Umbilical cord (tissue), 2 donors: ENCODE measurements around the gene ALOX12. TPM values are rescaled to one million over a fixed set of nuclear protein-coding genes. Genes with fewer than 3 reads are reported as not detected.

Experiments used
- DNase-seq: peaks from one replicate; pipeline ENCODE4 v3.0.0-alpha.2; 2015; ENCODE audit warnings: low spot score
- total RNA-seq: library from RNA; depleted of rRNA; stranded (reverse); fragments of >200 nt; gene quantifications from one replicate; pipeline ENCODE4 v1.2.3, GENCODE V29; 2014; ENCODE audit warnings: low replicate concordance; ENCODE audit not compliant: insufficient read depth

The ALOX12 gene
- total RNA-seq, 1 donor from 2014 or later, result not detected

DNA sequence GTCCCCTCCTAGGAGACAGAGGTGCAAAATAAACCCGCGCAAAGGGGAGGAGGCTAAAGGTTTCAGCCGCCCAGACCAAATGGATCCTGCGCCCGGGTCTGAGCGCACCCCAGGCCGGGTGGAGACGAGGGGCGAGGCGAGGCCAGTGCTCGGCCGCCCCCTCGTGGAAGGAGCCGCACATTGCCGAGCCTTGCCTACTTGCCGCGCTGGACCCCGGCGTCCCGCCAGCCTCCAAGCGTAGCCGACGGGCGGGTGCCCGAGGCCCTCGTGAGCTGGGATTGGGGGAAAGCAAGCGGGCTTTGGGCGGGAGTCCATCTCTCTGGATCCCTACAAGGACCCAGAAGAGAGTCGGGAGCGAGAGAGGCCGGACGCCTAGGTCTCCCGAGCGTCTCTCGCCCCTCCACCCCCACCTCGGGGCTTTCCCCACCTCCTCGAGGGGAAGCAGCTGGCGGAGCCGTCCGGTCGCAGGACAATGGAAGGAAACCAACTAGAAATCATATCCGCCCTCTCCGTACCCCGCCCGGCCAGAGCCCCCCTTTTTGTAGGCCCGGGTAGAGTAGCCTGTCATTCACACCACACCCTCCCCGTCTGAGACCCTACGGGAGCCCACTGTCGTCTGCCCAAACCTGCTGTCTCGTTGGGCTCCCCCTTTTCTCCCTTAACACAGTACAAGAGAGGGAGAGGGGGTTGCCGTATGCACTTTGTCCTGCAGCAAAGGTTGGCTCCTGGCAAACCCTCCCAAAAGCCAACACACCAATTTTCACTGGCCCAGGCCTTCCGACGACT is 26.3 kb downstream of the ALOX12 start:
- peak; percentile 72 for DNase-seq

DNA sequence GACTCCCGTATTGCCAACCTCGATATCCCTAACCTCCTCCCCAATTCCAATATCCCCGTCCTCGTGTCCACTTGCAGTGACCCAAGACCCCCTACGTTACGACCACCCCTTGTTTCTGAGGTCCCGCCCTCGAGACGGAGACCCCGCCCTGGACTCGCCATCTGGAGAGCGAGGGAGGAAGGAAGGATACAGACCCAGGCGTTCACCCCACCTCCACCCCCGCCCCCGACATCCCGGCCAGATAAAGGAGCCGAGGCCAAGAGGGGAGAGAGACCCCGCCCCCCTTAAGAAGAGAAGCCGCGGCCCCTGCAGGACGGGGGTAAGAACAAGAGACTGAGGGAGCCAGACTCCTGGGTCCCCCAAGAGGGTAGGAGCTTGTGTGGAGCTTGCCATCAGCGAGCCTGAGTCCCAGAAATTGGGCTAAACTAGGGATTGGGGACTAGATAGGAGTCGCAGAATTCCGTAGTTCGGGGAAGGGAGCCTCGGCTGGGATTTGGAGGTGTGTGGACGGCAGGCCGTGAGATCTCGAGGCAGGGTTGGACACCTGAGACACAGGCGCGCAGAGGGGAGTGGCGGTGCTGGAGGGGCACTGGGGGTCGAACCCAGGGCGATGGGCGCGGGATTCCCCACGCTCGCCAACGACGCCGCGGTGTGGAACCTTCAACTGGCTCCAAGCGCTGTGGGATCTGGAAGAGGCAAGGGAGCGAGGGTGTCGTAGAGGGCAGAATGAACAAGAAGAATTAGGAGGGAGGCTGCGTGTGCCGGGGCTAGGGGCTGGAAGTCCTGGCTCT is 27.1 kb downstream of the ALOX12 start, which contains the start of gene BCL6B:
BCL6B (plus strand) TSS at position 270 of the 791 bp plus-strand sequence. CDS start 622 bp downstream, outside the sequence.
- DNase-seq, result no peak

DNA sequence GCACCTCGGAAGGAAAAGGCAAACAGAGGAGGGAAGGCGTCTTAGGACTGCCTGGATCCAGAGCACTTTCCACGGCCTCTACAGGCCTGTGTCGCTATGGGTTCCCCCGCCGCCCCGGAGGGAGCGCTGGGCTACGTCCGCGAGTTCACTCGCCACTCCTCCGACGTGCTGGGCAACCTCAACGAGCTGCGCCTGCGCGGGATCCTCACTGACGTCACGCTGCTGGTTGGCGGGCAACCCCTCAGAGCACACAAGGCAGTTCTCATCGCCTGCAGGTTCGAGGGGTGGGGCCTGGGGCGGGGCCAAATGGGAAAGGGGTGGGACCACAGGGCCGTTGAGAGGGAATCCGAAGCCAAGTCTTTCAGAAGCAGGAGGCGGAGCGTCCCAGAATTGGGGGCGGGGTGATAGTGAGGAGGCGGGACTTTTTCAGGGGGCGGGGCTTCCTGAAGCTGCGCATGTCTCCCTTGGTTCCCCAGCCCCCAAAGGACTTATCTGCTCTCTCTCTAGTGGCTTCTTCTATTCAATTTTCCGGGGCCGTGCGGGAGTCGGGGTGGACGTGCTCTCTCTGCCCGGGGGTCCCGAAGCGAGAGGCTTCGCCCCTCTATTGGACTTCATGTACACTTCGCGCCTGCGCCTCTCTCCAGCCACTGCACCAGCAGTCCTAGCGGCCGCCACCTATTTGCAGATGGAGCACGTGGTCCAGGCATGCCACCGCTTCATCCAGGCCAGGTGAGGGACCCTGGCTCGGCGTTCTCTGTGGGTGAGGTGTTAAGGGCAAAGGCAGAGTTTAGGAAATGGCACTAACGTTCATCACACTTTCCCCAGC is 27.9 kb downstream of the ALOX12 start:
- DNase-seq, result peak; percentile 80

DNA sequence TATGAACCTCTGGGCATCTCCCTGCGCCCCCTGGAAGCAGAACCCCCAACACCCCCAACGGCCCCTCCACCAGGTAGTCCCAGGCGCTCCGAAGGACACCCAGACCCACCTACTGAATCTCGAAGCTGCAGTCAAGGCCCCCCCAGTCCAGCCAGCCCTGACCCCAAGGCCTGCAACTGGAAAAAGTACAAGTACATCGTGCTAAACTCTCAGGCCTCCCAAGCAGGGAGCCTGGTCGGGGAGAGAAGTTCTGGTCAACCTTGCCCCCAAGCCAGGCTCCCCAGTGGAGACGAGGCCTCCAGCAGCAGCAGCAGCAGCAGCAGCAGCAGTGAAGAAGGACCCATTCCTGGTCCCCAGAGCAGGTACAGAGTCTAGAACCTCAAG is 28.5 kb downstream of the ALOX12 start:
- DNase-seq, result no peak

DNA sequence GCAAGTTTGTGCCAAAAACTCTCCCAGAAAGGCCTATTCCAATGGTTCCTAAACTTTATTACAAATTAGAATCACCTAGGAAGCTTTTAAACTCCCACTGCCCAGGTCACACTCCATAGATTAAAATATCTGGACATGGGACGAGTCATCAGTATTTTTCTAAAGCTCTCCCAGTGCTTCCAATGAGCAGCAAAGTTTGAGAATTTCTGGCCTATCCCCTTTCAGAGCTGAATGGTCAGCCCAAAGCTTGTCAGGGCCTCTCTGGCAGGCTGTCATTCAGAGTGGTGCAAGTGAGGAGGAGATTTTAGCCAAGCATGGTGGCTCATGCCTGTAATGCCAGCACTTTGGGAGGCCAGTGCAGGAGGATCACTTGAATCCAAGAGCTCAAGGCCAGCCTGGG is 29.4 kb downstream of the ALOX12 start:
- no peak for DNase-seq

DNA sequence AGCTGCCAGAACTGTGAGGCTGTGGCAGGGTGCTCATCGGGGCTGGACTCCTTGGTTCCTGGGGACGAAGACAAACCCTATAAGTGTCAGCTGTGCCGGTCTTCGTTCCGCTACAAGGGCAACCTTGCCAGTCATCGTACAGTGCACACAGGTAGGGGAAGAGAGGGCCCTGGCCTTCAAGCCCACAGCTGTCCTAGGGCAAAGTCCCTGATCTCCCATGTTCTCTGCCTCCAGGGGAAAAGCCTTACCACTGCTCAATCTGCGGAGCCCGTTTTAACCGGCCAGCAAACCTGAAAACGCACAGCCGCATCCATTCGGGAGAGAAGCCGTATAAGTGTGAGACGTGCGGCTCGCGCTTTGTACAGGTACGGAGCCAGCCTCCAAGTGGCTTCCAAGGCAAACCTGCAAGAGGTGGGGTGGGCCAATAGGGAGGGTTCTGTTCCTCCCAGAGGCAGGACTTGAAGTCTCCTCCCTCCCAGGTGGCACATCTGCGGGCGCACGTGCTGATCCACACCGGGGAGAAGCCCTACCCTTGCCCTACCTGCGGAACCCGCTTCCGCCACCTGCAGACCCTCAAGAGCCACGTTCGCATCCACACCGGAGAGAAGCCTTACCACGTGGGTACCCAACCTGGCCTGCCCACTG is 30.7 kb downstream of the ALOX12 start:
- DNase-seq, result no peak

DNA sequence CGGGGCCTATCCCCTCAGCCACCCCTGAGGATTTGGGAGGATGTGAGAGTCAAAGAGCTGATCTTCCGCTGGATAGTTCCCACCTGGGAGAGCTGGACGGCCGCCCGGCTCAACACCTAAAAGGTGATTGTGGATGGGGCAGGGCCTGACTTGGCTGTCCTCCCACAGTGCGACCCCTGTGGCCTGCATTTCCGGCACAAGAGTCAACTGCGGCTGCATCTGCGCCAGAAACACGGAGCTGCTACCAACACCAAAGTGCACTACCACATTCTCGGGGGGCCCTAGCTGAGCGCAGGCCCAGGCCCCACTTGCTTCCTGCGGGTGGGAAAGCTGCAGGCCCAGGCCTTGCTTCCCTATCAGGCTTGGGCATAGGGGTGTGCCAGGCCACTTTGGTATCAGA is 31.5 kb downstream of the ALOX12 start:
- DNase-seq, result no peak

DNA sequence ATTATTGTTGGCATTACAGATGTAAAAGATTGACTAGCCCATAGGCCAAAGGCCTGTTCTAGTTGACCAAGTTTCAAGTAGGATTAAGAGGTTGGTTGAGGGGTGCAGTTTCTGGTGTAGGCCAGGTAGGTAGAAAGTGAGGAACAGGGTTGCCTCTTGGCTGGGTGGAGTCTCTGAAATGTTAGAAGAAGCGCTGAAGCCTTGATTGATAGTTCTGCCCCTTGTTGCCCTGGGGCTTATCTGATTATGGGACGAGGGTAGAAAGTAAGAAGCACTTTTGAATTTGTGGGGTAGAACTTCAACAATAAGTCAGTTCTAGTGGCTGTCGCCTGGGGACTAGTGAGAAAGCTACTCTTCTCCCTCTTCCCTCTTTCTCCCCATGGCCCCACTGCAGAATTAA is 33.2 kb downstream of the ALOX12 start:
- DNase-seq, result no peak

DNA sequence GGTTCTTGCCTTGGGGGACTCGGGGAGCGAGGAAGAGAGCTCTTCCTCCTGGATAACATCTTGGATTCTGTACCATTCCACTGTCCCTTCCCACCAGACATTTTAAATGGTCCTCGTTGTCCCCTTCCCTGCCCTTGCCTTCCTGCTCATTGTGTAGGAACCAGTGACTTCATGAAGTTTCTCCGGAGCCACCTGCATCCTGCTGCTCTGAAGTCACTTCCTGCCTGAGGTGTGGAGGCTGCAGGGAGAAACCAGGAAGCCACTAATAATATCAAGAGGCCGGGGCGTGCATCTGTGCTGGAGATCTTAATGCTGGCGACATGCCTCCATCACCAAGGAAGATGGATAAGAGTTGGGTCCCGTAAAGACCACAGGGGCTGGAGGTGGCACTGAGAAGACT is 33.8 kb downstream of the ALOX12 start:
- DNase-seq, result no peak

DNA sequence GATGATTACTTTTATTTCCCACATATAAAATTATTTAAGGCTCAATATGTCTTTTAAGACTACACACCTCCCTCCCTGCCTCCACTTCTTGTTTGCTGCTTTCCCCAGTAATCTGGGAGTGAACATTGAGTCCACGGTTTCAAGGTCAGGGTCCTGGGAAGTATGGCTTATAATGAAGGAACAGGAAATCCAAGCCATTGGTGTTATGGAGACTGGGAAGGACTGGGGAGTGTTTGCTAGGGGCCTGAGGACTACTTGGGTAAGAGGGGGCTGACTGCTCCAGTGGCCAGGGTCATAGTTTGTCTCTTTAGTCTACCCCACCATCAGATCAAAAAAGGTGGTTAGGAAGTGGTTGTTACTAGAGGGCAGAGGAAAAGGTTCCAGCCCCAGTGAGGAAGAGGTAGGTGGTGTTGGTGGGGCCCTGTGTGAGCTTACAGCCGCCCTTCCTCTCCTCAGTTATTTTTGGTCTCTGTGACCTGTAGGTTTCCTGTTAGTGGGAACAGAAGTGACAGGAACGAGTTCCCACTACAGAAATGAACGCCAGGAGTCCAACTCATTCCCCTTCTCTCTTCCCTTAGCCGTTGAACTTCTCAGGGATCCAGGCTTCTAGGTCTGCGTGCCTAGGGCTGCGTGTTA is 39.2 kb downstream of the ALOX12 start:
- no peak for DNase-seq

DNA sequence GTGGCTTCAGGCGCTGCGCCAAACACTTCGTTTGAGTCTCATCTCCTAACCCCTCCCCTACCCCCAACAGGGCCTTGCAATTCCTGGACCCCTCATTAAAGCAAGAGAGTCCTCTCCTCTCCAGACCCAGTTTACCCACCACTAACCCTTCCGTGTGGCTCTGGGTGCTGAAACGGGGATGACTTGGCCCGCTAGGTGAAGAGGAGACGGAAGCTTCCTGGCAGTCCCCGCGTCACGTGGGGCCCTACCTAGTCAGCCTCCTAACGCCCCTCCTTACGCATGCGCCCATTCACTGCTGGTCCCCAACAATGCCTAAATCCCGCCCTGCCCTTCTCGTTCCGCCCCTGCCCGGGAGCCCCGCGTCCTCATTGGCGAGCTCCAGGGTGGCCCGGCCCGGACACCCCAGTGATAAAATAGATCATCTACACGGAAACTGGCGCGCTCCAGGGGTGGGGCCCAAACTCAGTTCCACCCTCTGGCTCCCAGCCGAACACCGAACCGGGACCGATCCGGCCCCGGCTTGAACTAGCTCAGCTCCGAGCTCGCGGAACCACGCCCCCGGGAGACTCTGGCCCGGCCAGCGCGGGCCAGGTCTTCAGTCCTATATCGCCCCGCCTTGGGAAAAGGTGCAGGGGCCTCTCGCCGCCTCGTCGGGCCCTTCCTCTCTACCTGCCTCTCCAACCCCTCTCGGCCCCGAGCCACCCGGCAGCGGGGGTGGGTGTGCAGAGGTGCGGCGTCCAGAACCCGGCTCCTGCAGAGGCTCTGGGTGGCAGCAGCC is 39.9 kb downstream of the ALOX12 start, which contains the start of gene SLC16A13:
SLC16A13 (plus strand) TSS at position 425 of the 778 bp plus-strand sequence. CDS start 368 bp downstream, outside the sequence.
- peak; percentile 98 for DNase-seq

DNA sequence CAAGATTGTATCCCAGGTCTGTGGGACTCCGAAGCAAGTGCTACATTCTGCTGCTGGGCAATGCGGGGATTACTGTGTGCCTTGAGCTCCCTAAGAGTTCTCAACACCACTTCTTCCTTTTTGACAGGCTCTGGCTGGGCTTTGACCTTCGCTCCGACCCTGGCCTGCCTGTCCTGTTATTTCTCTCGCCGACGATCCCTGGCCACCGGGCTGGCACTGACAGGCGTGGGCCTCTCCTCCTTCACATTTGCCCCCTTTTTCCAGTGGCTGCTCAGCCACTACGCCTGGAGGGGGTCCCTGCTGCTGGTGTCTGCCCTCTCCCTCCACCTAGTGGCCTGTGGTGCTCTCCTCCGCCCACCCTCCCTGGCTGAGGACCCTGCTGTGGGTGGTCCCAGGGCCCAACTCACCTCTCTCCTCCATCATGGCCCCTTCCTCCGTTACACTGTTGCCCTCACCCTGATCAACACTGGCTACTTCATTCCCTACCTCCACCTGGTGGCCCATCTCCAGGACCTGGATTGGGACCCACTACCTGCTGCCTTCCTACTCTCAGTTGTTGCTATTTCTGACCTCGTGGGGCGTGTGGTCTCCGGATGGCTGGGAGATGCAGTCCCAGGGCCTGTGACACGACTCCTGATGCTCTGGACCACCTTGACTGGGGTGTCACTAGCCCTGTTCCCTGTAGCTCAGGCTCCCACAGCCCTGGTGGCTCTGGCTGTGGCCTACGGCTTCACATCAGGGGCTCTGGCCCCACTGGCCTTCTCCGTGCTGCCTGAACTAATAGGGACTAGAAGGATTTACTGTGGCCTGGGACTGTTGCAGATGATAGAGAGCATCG is 42.4 kb downstream of the ALOX12 start:
- DNase-seq, result no peak

DNA sequence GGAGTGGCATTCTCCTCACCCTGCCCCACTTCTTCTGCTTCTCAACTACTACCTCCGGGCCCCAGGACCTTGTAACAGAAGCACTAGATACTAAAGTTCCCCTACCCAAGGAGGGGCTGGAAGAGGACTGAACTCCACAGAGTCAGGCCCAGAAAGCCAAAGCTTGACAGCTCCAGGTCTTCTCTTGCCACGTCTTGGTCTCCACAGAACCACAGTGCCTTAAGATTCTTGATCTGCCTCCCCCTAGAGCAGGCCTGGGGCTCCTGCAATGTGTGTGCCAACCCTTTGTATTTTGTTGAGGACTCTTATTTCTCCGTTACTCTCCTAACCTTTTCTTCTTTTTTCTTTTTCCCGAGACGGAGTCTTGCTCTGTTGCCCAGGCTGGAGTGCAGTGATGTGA is 44.0 kb downstream of the ALOX12 start:
- DNase-seq, result no peak

DNA sequence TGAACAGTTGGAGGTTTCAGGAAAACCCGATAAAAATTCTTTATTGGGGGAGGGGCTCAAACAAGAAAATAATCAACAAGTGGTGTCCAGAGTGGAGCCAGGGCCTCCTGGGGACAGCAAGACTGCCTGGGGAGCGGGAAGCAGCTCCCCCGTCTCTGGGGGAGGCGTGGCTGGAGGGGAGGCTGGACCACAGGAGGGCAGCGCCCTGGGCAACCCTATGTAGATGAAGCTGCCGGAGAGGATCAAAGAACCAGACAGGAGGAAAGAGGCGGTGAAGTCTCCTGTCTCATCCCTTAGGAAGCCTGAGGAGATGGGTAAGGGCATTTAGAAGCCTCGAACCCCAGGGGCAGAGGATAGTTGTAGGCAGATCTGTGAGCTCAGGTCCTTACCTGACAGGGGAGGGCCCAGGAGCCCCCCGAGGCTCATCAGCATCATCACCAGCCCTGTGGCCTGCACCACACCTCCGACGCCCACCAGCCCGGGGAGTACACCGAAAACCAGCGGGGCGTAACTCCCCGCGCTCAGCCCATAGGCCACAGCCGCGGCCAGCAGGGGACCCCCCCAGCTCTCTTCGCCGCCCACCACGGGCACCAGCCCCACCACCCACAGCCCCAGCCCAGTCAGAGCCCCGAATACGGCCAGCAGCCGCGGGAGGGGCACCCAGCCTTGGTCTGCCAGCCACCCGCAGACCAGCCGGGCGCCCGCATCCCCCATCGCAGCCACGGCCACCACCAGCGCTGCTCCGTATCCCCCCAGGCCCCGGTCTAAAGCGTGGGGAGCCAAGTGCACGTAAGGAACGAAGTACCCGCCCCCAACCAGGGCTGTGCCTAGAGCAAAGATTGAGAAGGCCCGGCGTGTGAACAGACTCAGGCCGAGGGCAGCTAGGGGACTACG is 46.0 kb downstream of the ALOX12 start:
- no peak for DNase-seq

DNA sequence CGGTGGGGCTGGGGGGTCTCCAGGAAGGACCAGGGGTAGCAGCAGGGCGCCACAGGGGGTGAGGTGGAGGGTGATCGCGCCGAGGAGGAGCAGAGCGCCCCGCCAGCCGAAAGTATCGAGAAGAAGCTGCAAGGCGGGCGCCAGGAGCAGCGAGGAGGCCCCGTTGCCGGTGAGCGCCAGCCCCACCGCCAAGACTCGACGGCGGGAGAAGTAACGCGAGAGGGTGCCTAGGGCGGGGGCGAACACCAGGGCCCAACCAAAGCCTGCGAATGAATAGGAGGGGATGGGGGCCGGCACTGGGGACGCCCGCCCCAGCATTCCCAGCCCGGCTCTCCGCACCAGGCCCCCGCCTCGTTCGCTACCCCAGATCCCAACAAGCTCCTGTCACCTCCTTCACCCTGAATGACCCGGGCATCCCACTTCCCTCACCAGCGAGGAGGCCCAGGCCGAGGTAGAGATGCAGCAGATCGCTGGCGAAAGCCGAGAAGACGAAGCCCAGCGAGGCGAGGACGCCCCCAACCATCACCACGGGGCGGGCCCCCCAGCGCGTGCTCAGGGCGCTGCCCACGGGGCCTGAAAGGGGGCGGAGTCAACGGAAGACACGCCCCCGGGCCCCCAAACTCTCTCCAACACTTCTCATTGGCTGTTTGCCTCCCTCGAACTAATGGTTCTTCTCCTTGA is 46.8 kb downstream of the ALOX12 start:
- DNase-seq, result no peak

DNA sequence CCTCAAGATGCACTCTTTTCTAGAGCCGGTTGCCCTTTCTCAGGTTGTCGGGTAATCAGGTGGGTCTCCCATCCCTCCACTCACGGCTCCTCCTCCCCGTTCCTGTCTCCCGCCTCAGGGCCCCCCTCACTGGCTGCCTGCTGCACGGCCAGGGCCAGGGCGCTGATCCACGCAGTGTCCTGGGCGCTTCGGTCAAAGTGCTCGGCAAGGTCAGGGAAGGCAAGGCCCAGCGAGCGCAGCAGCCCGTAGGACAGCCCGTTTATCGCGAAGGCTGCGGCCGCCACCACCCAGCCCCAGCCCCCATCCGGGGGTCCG is 47.3 kb downstream of the ALOX12 start:
- no peak for DNase-seq

DNA sequence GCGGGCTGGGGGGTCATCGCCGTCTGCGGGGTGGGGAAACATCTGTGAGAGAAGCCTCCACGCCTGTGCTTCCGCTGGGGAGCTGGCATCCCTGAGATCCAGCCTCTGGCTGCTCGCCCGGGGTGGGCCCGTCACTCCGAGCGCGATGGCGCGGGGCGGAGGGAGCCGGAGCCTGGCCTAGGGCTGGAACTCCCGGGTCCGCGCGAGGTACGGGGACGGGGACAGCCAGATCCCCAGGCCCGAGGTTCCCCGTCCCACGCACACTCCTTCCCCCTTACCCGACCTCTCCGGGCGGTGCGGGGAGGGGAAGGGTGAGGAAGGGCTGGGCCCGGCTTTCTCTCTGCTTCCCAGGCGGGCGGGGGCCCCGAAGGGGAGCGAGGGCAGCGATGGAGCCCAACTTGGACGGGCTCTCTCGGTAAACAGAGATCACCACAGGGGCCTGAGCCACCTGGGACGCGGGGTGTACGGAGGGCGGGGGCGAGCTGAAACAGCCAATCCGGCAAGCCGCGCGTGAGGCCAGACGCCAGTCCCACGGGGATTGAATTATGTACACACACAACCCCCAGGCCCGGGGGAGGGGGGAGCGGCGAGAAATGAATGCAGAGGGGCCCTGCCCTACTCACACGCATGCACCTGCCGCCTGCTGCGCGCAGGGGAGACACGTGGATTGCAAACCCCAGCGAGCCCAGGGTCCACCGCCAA is 47.8 kb downstream of the ALOX12 start, which contains the start of gene SLC16A11:
SLC16A11 (minus strand) TSS at position 596 of the 702 bp plus-strand sequence; CDS start at position 17, 579 bp downstream.
- DNase-seq, result no peak
